Gastroesophageal sphincter (tissue), 4 donors: Measurements from ENCODE around the gene CDC45. TPM values are rescaled to one million over a fixed set of nuclear protein-coding genes. Genes with fewer than 3 reads are reported as not detected.

Experiments used
- ATAC-seq: fragments of 150-250 bp; one replicate; pipeline ENCODE4 v1.9.1; 2016; ENCODE audit warnings: mild to moderate bottlenecking, moderate library complexity
- H3K27ac ChIP-seq, 4 donors: fragments of 200-600 bp; sonication (generic) in 3 of 4; 1 replicate in 3 of 4; 2 replicates in 1 of 4; pipeline ENCODE4 v1.5.1; 2016 to 2019
- H3K27me3 ChIP-seq: fragments of 200-600 bp; sonication (generic); one replicate; pipeline ENCODE4 v1.5.1; 2019
- H3K36me3 ChIP-seq, 2 donors: fragments of 200-600 bp; sonication (generic); one replicate each; pipeline ENCODE4 v1.5.1; 2019; ENCODE audit warnings: control low read depth in 1 of 2
- H3K4me1 ChIP-seq, 3 donors: fragments of 200-600 bp; sonication (generic); 1 replicate in 2 of 3; 2 replicates in 1 of 3; pipeline ENCODE4 v1.5.1; 2016 to 2019; ENCODE audit warnings: control low read depth in 2 of 3
- H3K4me3 ChIP-seq, 2 donors: fragments of 200-600 bp; sonication (generic); one replicate each; pipeline ENCODE4 v1.5.1; 2019; ENCODE audit warnings: mild to moderate bottlenecking in 1 of 2, moderate library complexity in 1 of 2
- H3K9me3 ChIP-seq, 3 donors: fragments of 200-600 bp; sonication (generic); one replicate each; pipeline ENCODE4 v1.5.1; 2017 to 2019; ENCODE audit warnings: control low read depth in 2 of 3
- CTCF ChIP-seq, 4 experiments: fragments of 200-600 bp in 2 of 4; fragments of 450-650 bp in 2 of 4; sonication (generic) in 1 of 4; IDR thresholded peaks; one replicate each; pipeline ENCODE4 v1.5.1; 2017 to 2019; ENCODE audit warnings: antibody characterized with exemption in 4 of 4, mild to moderate bottlenecking in 2 of 4, moderate library complexity in 2 of 4
- EP300 ChIP-seq: sonication (generic); formaldehyde crosslinking; IDR thresholded peaks from one replicate; pipeline ENCODE4 v1.6.1; 2017; ENCODE audit warnings: antibody characterized with exemption, mild to moderate bottlenecking
- POLR2A ChIP-seq, 2 donors: fragments of 450-650 bp; IDR thresholded peaks; one replicate each; pipeline ENCODE4 v1.6.1; 2017; ENCODE audit warnings: antibody characterized with exemption in 2 of 2, mild to moderate bottlenecking in 2 of 2, moderate library complexity in 1 of 2
- POLR2AphosphoS5 ChIP-seq: sonication (generic); formaldehyde crosslinking; IDR thresholded peaks from one replicate; pipeline ENCODE4 v1.6.1; 2017; ENCODE audit warnings: antibody characterized with exemption
- WGBS, 2 donors: methylation state at CpG; one replicate each; pipeline ENCODE4 v1.1.5; 2018; ENCODE audit warnings: low coverage in 1 of 2; 5-methylcytosine and 5-hydroxymethylcytosine counted together
- total RNA-seq, 4 donors: library from RNA; depleted of rRNA; stranded (reverse); fragments of >200 nt; gene quantifications; one replicate each; pipeline ENCODE4 v1.1.0, GENCODE V29; 2016

Gene CDC45
- total RNA-seq, 4 donors from 2014 or later: 2.1 TPM; not detected in 3

GRCh38 chr22:19569276-19569640 is 89.5 kb downstream of the CDC45 start:
- Histone ChIP-seq H3K27ac (no peak overlapping the region), H3K36me3 (no peaks in the 10 kb centered on the region), H3K4me3 (no peak overlapping the region), H3K4me1 (no peaks in the 10 kb centered on the region), H3K9me3 (no peaks in the 10 kb centered on the region), H3K27me3 (peaks cover 23% of the 10 kb centered on the region)
- 100% methylated on average over 1 of the region's 1 CpG; no CpG with 5 or more reads in 1 of the 2 donors for WGBS, 2 donors
- ATAC-seq: no peak
- no peak for TF ChIP-seq POLR2A (IDR thresholded peaks at IDR 0.05)
- no peak for TF ChIP-seq POLR2AphosphoS5
- no peak for TF ChIP-seq CTCF (IDR thresholded peaks at IDR 0.05)
- TF ChIP-seq EP300: no peak

- no peak for ATAC-seq
- Histone ChIP-seq H3K4me1 (no peaks in the 10 kb centered on the region), H3K9me3 (no peaks in the 10 kb centered on the region), H3K27ac (no peak overlapping the region), H3K36me3 (no peaks in the 10 kb centered on the region), H3K27me3 (peaks cover 23% of the 10 kb centered on the region), H3K4me3 (no peak overlapping the region)
- TF ChIP-seq CTCF (IDR thresholded peaks at IDR 0.05) (no peak), POLR2AphosphoS5 (no peak), EP300 (no peak), POLR2A (IDR thresholded peaks at IDR 0.05) (no peak)
- 62 to 74% methylated on average over 2 of the region's 2 CpGs for WGBS, 2 donors
Measured at GRCh38 chr22:19569976-19570375, 90.3 kb downstream of the CDC45 start.

Other genes with a start within 250 kb of the CDC45 start
- gene CLTCL1, start 188.2 kb upstream of the CDC45 start, total RNA-seq: 10 to 100 TPM in 1 of 4 donors, 1 to 10 TPM in 3; 5.7 to 11.7 (median 8.4) TPM
- 10 to 100 TPM; 20.5 to 35.6 (median 26.0) TPM for gene HIRA, start 48.2 kb upstream of the CDC45 start, total RNA-seq
- gene MRPL40, start 47.4 kb upstream of the CDC45 start, total RNA-seq: 10 to 100 TPM; 22.8 to 29.1 (median 25.8) TPM
- gene C22orf39, start 32.2 kb upstream of the CDC45 start, total RNA-seq: 100 to 1,000 TPM in 2 of 4 donors, 10 to 100 TPM in 2; 69.4 to 107 (median 97.0) TPM
- 10 to 100 TPM; 22.7 to 56.2 (median 38.2) TPM for gene UFD1, start 727 bp upstream of the CDC45 start, total RNA-seq
- 100 to 1,000 TPM in 2 of 4 donors, 10 to 100 TPM in 2; 29.6 to 149 (median 93.3) TPM for gene CLDN5, start 44.5 kb downstream of the CDC45 start, total RNA-seq
- gene SEPTIN5, start 234.6 kb downstream of the CDC45 start, total RNA-seq: 10 to 100 TPM; 21.9 to 51.1 (median 26.4) TPM
- gene GP1BB, start 243.6 kb downstream of the CDC45 start, total RNA-seq: 10 to 100 TPM in 1 of 4 donors, 1 to 10 TPM in 3; 2.0 to 12.5 (median 5.6) TPM